HUES48 (cell line): Measurements from ENCODE around the gene PTPRD.

Experiments
- H3K27ac ChIP-seq: one replicate; pipeline ENCODE4 v1.7.0; 2013; ENCODE audit warnings: low read depth, low read length, inconsistent platforms
- H3K27me3 ChIP-seq: 2 replicates; pipeline ENCODE4 v1.6.1; 2013; ENCODE audit warnings: mild to moderate bottlenecking, low read length; ENCODE audit not compliant: control insufficient read depth, insufficient read depth
- H3K36me3 ChIP-seq: 2 replicates; pipeline ENCODE4 v1.6.1; 2013; ENCODE audit warnings: low read length; ENCODE audit not compliant: control insufficient read depth, insufficient read depth
- H3K4me1 ChIP-seq: 2 replicates; pipeline ENCODE4 v1.6.1; 2013; ENCODE audit warnings: mild to moderate bottlenecking, low read length; ENCODE audit not compliant: control insufficient read depth, insufficient read depth
- H3K4me3 ChIP-seq: 2 replicates; pipeline ENCODE4 v1.5.1; 2013; ENCODE audit warnings: mild to moderate bottlenecking, low read depth, low read length
- H3K9ac ChIP-seq: 2 replicates; pipeline ENCODE4 v1.6.1; 2013; ENCODE audit warnings: mild to moderate bottlenecking, low read depth, low read length, moderate library complexity
- H3K9me3 ChIP-seq: 2 replicates; pipeline ENCODE4 v1.6.1; 2013; ENCODE audit warnings: low read length; ENCODE audit not compliant: control insufficient read depth, insufficient read depth

Gene PTPRD

GRCh38 chr9:8719833-8720486, 1892.8 kb downstream of the PTPRD start:
- Histone ChIP-seq H3K4me1 (peaks cover 45% of the 10 kb centered on the region), H3K36me3 (no peaks in the 10 kb centered on the region), H3K4me3 (no peak overlapping the region), H3K27me3 (no peaks in the 10 kb centered on the region), H3K9ac (no peak overlapping the region), H3K27ac (no peak overlapping the region), H3K9me3 (no peaks in the 10 kb centered on the region)

- H3K27ac ChIP-seq = peak overlapping the region; percentile 78
- no peaks in the 10 kb centered on the region for H3K27me3 ChIP-seq
- H3K4me3 ChIP-seq = no peak overlapping the region; the same call in 1 of the 2 replicates
- H3K9ac ChIP-seq = no peak overlapping the region
- H3K36me3 ChIP-seq = no peaks in the 10 kb centered on the region
- peaks cover 45% of the 10 kb centered on the region for H3K4me1 ChIP-seq
- no peaks in the 10 kb centered on the region for H3K9me3 ChIP-seq
Observed at GRCh38 chr9:8718121-8718725, 1894.6 kb downstream of the PTPRD start.

GRCh38 chr9:8717146-8717545, 1895.7 kb downstream of the PTPRD start:
- Histone ChIP-seq H3K36me3 (no peaks in the 10 kb centered on the region), H3K4me3 (no peak overlapping the region), H3K9me3 (no peaks in the 10 kb centered on the region), H3K27ac (peak overlapping the region; percentile 78), H3K9ac (no peak overlapping the region), H3K27me3 (no peaks in the 10 kb centered on the region), H3K4me1 (peaks cover 45% of the 10 kb centered on the region)

- Histone ChIP-seq H3K9ac (no peak overlapping the region), H3K27me3 (no peaks in the 10 kb centered on the region), H3K36me3 (no peaks in the 10 kb centered on the region), H3K4me3 (no peak overlapping the region), H3K4me1 (peaks cover 45% of the 10 kb centered on the region), H3K27ac (no peak overlapping the region), H3K9me3 (no peaks in the 10 kb centered on the region)
Observed at GRCh38 chr9:8715788-8716187, 1897.0 kb downstream of the PTPRD start.

GRCh38 chr9:8713811-8714165, 1899.0 kb downstream of the PTPRD start:
- Histone ChIP-seq H3K27ac (no peak overlapping the region), H3K4me3 (no peak overlapping the region), H3K27me3 (no peaks in the 10 kb centered on the region), H3K9ac (no peak overlapping the region), H3K36me3 (no peaks in the 10 kb centered on the region), H3K4me1 (peaks cover 31% of the 10 kb centered on the region), H3K9me3 (no peaks in the 10 kb centered on the region)

GRCh38 chr9:8713149-8713810, 1899.5 kb downstream of the PTPRD start:
- Histone ChIP-seq H3K9ac (no peak overlapping the region), H3K27me3 (no peaks in the 10 kb centered on the region), H3K27ac (no peak overlapping the region), H3K36me3 (no peaks in the 10 kb centered on the region), H3K9me3 (no peaks in the 10 kb centered on the region), H3K4me1 (peaks cover 26% of the 10 kb centered on the region), H3K4me3 (no peak overlapping the region)

DNA sequence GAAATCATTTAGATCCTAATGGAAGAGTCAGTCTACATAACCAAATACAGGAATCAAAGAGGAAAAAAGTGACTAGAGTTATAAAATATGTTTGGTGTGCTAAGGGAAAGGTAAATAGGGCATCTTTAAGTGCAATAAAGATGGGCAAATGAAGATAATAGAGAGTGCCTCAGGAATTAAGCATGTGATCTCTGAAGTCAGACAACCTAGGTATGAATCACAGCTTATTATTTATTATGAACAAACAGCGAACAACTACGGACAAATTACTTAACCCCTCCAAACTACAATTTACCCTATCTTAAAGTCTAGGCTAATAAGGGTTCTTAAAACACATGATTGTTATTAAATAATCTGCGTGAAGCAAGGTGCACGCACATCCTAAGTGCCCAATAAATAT, 1903.1 kb downstream of the PTPRD start:
- Histone ChIP-seq H3K27ac (no peak overlapping the region), H3K36me3 (no peaks in the 10 kb centered on the region), H3K9me3 (no peaks in the 10 kb centered on the region), H3K4me3 (no peak overlapping the region), H3K9ac (no peak overlapping the region), H3K4me1 (peaks cover 15% of the 10 kb centered on the region), H3K27me3 (no peaks in the 10 kb centered on the region)

- Histone ChIP-seq H3K36me3 (no peaks in the 10 kb centered on the region), H3K4me3 (no peak overlapping the region), H3K4me1 (peaks cover 18% of the 10 kb centered on the region)
Observed at GRCh38 chr9:8708728-8709127, 1904.1 kb downstream of the PTPRD start.

DNA sequence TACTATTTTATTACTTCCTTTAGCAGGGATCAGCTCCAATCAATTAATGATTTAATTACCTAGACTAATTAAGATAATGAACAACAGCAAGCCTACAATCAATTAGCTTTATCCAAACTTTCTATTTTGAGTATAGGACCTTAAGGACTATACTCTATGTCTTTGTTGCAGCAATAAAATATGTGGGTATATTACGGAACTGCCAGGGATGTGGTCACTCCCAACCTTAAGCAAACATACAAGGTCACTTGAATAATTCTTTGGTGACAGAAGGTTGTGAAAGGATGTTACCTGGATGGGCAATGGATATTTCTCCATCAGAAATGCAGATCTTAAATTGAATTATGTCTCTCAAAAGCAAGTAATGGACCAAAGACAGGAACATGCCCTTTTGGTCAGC, 1905.8 kb downstream of the PTPRD start:
- H3K9ac ChIP-seq = no peak overlapping the region
- no peak overlapping the region for H3K4me3 ChIP-seq
- no peaks in the 10 kb centered on the region for H3K27me3 ChIP-seq
- no peaks in the 10 kb centered on the region for H3K36me3 ChIP-seq
- H3K9me3 ChIP-seq = no peaks in the 10 kb centered on the region
- H3K4me1 ChIP-seq = peaks cover 24% of the 10 kb centered on the region
- H3K27ac ChIP-seq = no peak overlapping the region

More at GRCh38 chr9:8708728-8709127, 1904.1 kb downstream of the PTPRD start:
- H3K27ac ChIP-seq = no peak overlapping the region
- no peaks in the 10 kb centered on the region for H3K27me3 ChIP-seq
- no peaks in the 10 kb centered on the region for H3K9me3 ChIP-seq
- H3K9ac ChIP-seq = no peak overlapping the region

GRCh38 chr9:8706531-8706930, 1906.3 kb downstream of the PTPRD start:
- H3K9me3 ChIP-seq = no peaks in the 10 kb centered on the region
- H3K36me3 ChIP-seq = no peaks in the 10 kb centered on the region
- H3K4me1 ChIP-seq = peaks cover 24% of the 10 kb centered on the region
- no peak overlapping the region for H3K27ac ChIP-seq
- no peaks in the 10 kb centered on the region for H3K27me3 ChIP-seq
- H3K4me3 ChIP-seq = no peak overlapping the region
- H3K9ac ChIP-seq = no peak overlapping the region

- H3K27me3 ChIP-seq = no peaks in the 10 kb centered on the region
- peaks cover 24% of the 10 kb centered on the region for H3K4me1 ChIP-seq
- H3K9ac ChIP-seq = no peak overlapping the region
- H3K36me3 ChIP-seq = no peaks in the 10 kb centered on the region
- no peaks in the 10 kb centered on the region for H3K9me3 ChIP-seq
- no peak overlapping the region for H3K4me3 ChIP-seq
- no peak overlapping the region for H3K27ac ChIP-seq
Observed at GRCh38 chr9:8705861-8706260, 1906.9 kb downstream of the PTPRD start.
